Coronary artery (tissue), 2 donors: ENCODE measurements around the gene GSPT1.

Experiments used
- DNase-seq: peaks from one replicate; pipeline ENCODE4 v3.0.0-alpha.2; 2017; ENCODE audit warnings: low spot score
- H3K27ac ChIP-seq, 2 donors: fragments of 200-600 bp; sonication (generic); one replicate each; pipeline ENCODE4 v1.5.1; 2016 to 2019
- H3K4me3 ChIP-seq: fragments of 200-600 bp; sonication (generic); 2 replicates; pipeline ENCODE4 v1.5.1; 2016; ENCODE audit warnings: mild to moderate bottlenecking, moderate library complexity
- CTCF ChIP-seq: fragments of 200-600 bp; sonication (generic); IDR thresholded peaks from one replicate; pipeline ENCODE4 v1.5.1; 2019; ENCODE audit warnings: antibody characterized with exemption

GSPT1 gene

GRCh38 chr16:11852092-11852809 is 63.5 kb downstream of the GSPT1 start:
- DNase-seq = no peak
- no peak for TF ChIP-seq CTCF

GRCh38 chr16:11851294-11852091 is 64.3 kb downstream of the GSPT1 start, which contains the start of gene RSL1D1:
Gene RSL1D1 (minus strand): TSS chr16:11851542. CDS start chr16:11851512, 30 bp downstream.
- peak; percentile 94 for DNase-seq
- no peak for TF ChIP-seq CTCF
- Histone ChIP-seq H3K4me3 (peak within 1 kb of the TSS; percentile 100), H3K27ac (peak within 1 kb of the TSS; percentile 77 to 96)

More at GRCh38 chr16:11852092-11852809, 63.5 kb downstream of the GSPT1 start:
- Histone ChIP-seq H3K27ac (peak overlapping the region; percentile 77 to 96), H3K4me3 (peak overlapping the region; percentile 100)

- no peak for DNase-seq
- H3K4me3 ChIP-seq = no peak overlapping the region
- no peak overlapping the region for H3K27ac ChIP-seq
- no peak for TF ChIP-seq CTCF
These were observed 66.9 kb downstream of the GSPT1 start for GRCh38 chr16:11848842-11849241.

- Histone ChIP-seq H3K27ac (no peak overlapping the region), H3K4me3 (no peak overlapping the region)
- TF ChIP-seq CTCF = no peak
- DNase-seq = no peak
These were observed 71.3 kb downstream of the GSPT1 start for GRCh38 chr16:11844499-11844898.

GRCh38 chr16:11843861-11844260 is 71.9 kb downstream of the GSPT1 start:
- DNase-seq = no peak
- Histone ChIP-seq H3K27ac (no peak overlapping the region), H3K4me3 (no peak overlapping the region)
- TF ChIP-seq CTCF = no peak

GRCh38 chr16:11843206-11843605 is 72.5 kb downstream of the GSPT1 start:
- Histone ChIP-seq H3K4me3 (no peak overlapping the region), H3K27ac (no peak overlapping the region)
- no peak for TF ChIP-seq CTCF
- DNase-seq = no peak
